ENCODE measurements around the gene BTBD7.

BTBD7 gene

DNA sequence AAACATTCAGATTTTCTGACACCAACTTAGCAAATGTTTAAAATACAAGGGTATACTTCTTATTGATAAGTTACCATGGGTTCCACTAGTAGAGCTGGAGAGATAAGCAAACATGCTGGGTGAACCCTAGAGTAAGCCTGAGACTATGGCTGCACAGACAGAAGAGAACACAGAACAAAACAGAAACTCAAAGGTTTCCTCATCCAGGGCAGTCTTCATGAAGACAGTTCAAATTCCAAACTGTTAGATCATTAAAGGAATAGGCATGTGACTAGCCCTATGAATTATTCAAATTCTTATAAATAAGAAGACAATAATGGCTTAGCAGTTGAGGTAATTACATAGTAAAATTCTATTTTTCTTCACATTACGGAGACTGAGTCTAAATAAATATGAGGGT, 28.1 kb downstream of the BTBD7 start:
- no peak for DNase-seq (ENCODE audit: low read depth, low spot score)

GRCh38 chr14:93303659-93304058, 29.2 kb downstream of the BTBD7 start:
- TF ChIP-seq FOXP2 (optimal IDR thresholded peaks at IDR 0.05; ENCODE audit: control extremely low read depth, extremely low read length, insufficient read depth) (no peak), POLR2AphosphoS5 (IDR thresholded peaks at IDR 0.05; ENCODE audit: borderline replicate concordance, low read depth, low read length) (no peak), EZH2 (IDR thresholded peaks at IDR 0.05) (no peak)
- Histone ChIP-seq H3K36me3 (ENCODE audit: insufficient read depth, low read length) (no peaks in the 10 kb centered on the region), H3K4me3 (no peak overlapping the region), H3K9ac (ENCODE audit: insufficient read length) (no peak overlapping the region), H3K27ac (no peak overlapping the region), H3K9me3 (ENCODE audit: low read depth, low read length) (no peaks in the 10 kb centered on the region)
- DNase-seq (ENCODE audit: low read depth, low spot score): no peak

More for the DNA sequence above, 28.1 kb downstream of the BTBD7 start:
- H3K27ac ChIP-seq: peak overlapping the region; percentile 83
- no peaks in the 10 kb centered on the region for H3K9me3 ChIP-seq (ENCODE audit: low read depth, low read length)
- H3K9ac ChIP-seq (ENCODE audit: insufficient read length): no peak overlapping the region
- H3K36me3 ChIP-seq (ENCODE audit: insufficient read depth, low read length): no peaks in the 10 kb centered on the region
- TF ChIP-seq POLR2AphosphoS5 (IDR thresholded peaks at IDR 0.05; ENCODE audit: borderline replicate concordance, low read depth, low read length) (no peak), EZH2 (IDR thresholded peaks at IDR 0.05) (no peak), FOXP2 (optimal IDR thresholded peaks at IDR 0.05; ENCODE audit: control extremely low read depth, extremely low read length, insufficient read depth) (no peak)
- peak overlapping the region; percentile 39; the same call in 1 of the 2 replicates for H3K4me3 ChIP-seq

DNA sequence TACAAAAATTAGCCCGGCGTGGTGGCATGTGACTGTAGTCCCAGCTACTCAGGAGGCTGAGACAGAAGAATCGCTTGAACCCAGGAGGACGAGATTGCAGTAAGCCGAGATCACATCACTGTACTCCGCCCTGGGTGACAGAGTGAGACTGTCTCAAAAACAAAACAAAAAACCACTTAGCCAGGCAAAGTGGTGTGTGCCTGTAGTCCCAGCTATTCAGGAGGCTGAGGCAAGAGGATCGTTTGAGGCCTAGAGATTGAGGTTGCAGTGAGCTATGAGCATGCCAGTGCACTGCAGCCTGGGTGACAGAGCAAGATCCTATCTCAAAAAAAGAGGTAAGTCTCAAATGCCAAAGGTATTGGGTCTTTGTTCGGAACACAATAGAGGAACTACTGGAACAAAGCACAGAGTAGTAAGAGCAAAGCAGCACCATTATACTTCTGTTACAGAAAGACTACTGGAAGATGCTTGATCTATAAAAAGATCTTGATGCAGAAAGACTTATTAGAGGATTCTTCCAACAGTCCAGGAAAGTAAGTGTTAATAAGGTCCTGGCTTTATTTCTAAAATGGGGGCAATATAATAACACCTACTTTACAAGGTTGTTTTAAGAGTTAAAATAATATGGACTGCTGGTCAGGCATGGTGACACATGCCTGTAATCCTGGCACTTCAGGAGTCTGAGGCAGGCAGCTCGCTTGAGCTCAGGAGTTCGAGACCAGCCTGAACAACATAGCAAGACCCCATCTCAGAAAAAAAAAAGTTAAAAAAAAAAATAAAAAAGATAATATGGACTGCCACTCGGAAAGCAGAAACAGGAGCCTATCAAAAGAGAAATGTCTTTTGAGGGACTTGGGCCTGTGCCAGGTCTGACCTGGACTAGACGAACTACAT, 29.9 kb downstream of the BTBD7 start:
- Histone ChIP-seq H3K9me3 (ENCODE audit: low read depth, low read length) (no peaks in the 10 kb centered on the region), H3K9ac (ENCODE audit: insufficient read length) (no peak overlapping the region)

GRCh38 chr14:93301821-93302447, 30.9 kb downstream of the BTBD7 start:
- no peaks in the 10 kb centered on the region for H3K36me3 ChIP-seq (ENCODE audit: insufficient read depth, low read length)
- no peak overlapping the region for H3K4me3 ChIP-seq
- H3K9me3 ChIP-seq (ENCODE audit: low read depth, low read length): no peaks in the 10 kb centered on the region
- no peak overlapping the region for H3K9ac ChIP-seq (ENCODE audit: insufficient read length)
- TF ChIP-seq EZH2 (IDR thresholded peaks at IDR 0.05): no peak
- TF ChIP-seq FOXP2 (optimal IDR thresholded peaks at IDR 0.05; ENCODE audit: control extremely low read depth, extremely low read length, insufficient read depth): no peak
- no peak for TF ChIP-seq POLR2AphosphoS5 (IDR thresholded peaks at IDR 0.05; ENCODE audit: borderline replicate concordance, low read depth, low read length)
- H3K27ac ChIP-seq: peak overlapping the region; percentile 51; the same call in 1 of the 2 replicates
- no peak for DNase-seq (ENCODE audit: low read depth, low spot score)

More for the DNA sequence above, 29.9 kb downstream of the BTBD7 start:
- DNase-seq (ENCODE audit: low read depth, low spot score): no peak
- TF ChIP-seq EZH2 (IDR thresholded peaks at IDR 0.05) (no peak), POLR2AphosphoS5 (IDR thresholded peaks at IDR 0.05; ENCODE audit: borderline replicate concordance, low read depth, low read length) (no peak), FOXP2 (optimal IDR thresholded peaks at IDR 0.05; ENCODE audit: control extremely low read depth, extremely low read length, insufficient read depth) (no peak)
- no peak overlapping the region for H3K27ac ChIP-seq
- H3K36me3 ChIP-seq (ENCODE audit: insufficient read depth, low read length): no peaks in the 10 kb centered on the region
- H3K4me3 ChIP-seq: no peak overlapping the region

GRCh38 chr14:93299866-93300265, 33.0 kb downstream of the BTBD7 start:
- no peaks in the 10 kb centered on the region for H3K9me3 ChIP-seq (ENCODE audit: low read depth, low read length)
- peak overlapping the region; percentile 54 for H3K4me3 ChIP-seq
- TF ChIP-seq POLR2AphosphoS5 (IDR thresholded peaks at IDR 0.05; ENCODE audit: borderline replicate concordance, low read depth, low read length): peak; percentile 54; the same call in 1 of the 2 replicates
- TF ChIP-seq FOXP2 (optimal IDR thresholded peaks at IDR 0.05; ENCODE audit: control extremely low read depth, extremely low read length, insufficient read depth): no peak
- peak overlapping the region; percentile 89 for H3K27ac ChIP-seq
- peak overlapping the region; percentile 44 for H3K9ac ChIP-seq (ENCODE audit: insufficient read length)
- H3K36me3 ChIP-seq (ENCODE audit: insufficient read depth, low read length): peaks cover 2% of the 10 kb centered on the region; the same call in 1 of the 2 replicates
- peak; percentile 81 for DNase-seq (ENCODE audit: low read depth, low spot score)

DNA sequence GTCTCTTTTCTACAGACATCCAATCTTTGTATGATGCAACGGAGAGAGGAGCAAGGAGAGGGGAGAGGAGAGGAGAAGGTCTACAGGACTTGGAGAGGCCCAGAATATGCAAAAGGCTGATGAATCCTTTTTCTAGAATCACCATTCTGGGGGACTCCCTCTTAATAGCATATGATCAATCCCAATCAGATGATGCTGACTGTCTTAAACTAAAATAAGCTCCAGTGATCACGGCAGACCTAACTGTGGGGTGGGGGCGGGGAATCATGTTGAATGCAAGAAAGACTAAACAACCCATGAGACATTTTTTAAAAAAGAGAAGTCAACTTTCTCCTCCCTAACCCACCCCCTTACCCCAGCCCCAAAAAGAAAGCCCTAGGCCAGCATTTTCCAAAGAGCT, 33.4 kb downstream of the BTBD7 start:
- H3K4me3 ChIP-seq: peak overlapping the region; percentile 54
- DNase-seq (ENCODE audit: low read depth, low spot score): no peak
- H3K9ac ChIP-seq (ENCODE audit: insufficient read length): peak overlapping the region; percentile 44
- H3K9me3 ChIP-seq (ENCODE audit: low read depth, low read length): no peaks in the 10 kb centered on the region
- H3K36me3 ChIP-seq (ENCODE audit: insufficient read depth, low read length): peaks cover 6% of the 10 kb centered on the region
- no peak for TF ChIP-seq POLR2AphosphoS5 (IDR thresholded peaks at IDR 0.05; ENCODE audit: borderline replicate concordance, low read depth, low read length)
- no peak for TF ChIP-seq FOXP2 (optimal IDR thresholded peaks at IDR 0.05; ENCODE audit: control extremely low read depth, extremely low read length, insufficient read depth)
- no peak for TF ChIP-seq EZH2 (IDR thresholded peaks at IDR 0.05)
- peak overlapping the region; percentile 89 for H3K27ac ChIP-seq

- DNase-seq (ENCODE audit: low read depth, low spot score): no peak
- peak overlapping the region; percentile 66 for H3K9ac ChIP-seq (ENCODE audit: insufficient read length)
- H3K27ac ChIP-seq: peak overlapping the region; percentile 91
- H3K9me3 ChIP-seq (ENCODE audit: low read depth, low read length): no peaks in the 10 kb centered on the region
- TF ChIP-seq EZH2 (IDR thresholded peaks at IDR 0.05) (no peak), POLR2AphosphoS5 (IDR thresholded peaks at IDR 0.05; ENCODE audit: borderline replicate concordance, low read depth, low read length) (no peak), FOXP2 (optimal IDR thresholded peaks at IDR 0.05; ENCODE audit: control extremely low read depth, extremely low read length, insufficient read depth) (no peak)
- peak overlapping the region; percentile 50 for H3K4me3 ChIP-seq
- H3K36me3 ChIP-seq (ENCODE audit: insufficient read depth, low read length): peaks cover 24% of the 10 kb centered on the region
Measured at GRCh38 chr14:93295541-93296220, 37.2 kb downstream of the BTBD7 start.

Measured in SK-N-MC (cell line).